PC-3 (cell line): ENCODE measurements around the gene CERK.

ENCODE experiments used
- EZH2 ChIP-seq: fragments of 300-600 bp; sonication (generic); IDR thresholded peaks from one replicate; pipeline ENCODE4 v1.6.1; 2017; ENCODE audit warnings: antibody characterized with exemption, mild to moderate bottlenecking, low read length; ENCODE audit not compliant: unreplicated experiment
- TF ChIP-seq, protein P1 (sequence below): fragments of 300-600 bp; sonication (generic); conservative IDR thresholded peaks from 2 replicates; pipeline ENCODE4 v1.5.1; 2017; ENCODE audit warnings: antibody characterized with exemption, low read depth, mild to moderate bottlenecking, low read length

DNA sequence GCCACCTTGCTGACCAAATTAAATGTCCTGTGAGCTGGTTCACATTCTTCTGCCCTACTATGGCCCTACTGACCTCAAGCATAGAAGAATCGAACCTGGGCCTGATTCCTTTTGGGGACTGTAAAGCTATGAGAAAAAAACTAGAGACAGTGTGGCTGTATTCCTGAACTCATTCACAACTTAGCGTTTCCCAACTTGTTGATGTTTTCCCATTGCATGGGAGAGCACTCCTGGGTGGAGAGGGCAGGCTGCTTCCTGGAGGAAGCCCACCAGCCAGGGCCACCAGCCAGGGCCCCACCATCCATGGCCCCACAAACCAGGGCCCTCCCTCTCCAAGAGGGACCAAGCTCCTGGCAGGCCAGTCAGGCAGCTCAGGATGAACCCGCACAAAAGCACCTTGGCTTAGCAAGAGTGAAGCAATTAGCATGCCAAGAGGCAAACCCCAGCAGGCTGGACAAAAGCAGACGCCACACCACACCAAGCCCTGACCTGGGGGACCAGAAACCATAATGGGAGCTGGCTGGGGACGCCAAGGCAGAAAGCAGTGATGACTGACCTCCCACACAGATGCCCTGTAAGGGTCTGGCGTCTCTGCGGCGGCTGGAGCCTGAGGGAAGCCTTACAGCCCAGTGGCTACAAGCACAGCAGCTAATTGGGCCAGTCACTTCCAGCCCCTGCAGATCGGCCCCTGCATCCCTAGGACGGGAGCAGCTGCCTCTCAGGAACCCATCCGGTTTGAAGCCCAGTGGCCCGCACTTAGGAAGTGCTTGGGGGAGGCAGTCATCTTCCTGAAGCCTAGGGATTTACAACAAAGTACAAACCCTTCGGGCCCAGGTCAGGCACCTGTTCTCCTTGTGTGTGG lies 2.1 kb downstream of the CERK start:
- TF ChIP-seq, protein P1, sequence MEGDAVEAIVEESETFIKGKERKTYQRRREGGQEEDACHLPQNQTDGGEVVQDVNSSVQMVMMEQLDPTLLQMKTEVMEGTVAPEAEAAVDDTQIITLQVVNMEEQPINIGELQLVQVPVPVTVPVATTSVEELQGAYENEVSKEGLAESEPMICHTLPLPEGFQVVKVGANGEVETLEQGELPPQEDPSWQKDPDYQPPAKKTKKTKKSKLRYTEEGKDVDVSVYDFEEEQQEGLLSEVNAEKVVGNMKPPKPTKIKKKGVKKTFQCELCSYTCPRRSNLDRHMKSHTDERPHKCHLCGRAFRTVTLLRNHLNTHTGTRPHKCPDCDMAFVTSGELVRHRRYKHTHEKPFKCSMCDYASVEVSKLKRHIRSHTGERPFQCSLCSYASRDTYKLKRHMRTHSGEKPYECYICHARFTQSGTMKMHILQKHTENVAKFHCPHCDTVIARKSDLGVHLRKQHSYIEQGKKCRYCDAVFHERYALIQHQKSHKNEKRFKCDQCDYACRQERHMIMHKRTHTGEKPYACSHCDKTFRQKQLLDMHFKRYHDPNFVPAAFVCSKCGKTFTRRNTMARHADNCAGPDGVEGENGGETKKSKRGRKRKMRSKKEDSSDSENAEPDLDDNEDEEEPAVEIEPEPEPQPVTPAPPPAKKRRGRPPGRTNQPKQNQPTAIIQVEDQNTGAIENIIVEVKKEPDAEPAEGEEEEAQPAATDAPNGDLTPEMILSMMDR, result no peak
- no peak for TF ChIP-seq EZH2
